Stimulated activated CD4-positive, alpha-beta T cell treated with anti-CD3 and anti-CD28 coated beads, Interleukin-12 subunit alpha, Interleukin-12 subunit beta, amount 100 ng/mL, for 24 hours (primary cell): Measurements from ENCODE around the gene CDH4.

Experiments
- DNase-seq, 2 experiments: peaks; one replicate each; pipeline ENCODE4 v3.0.0-alpha.2; 2020; ENCODE audit warnings: low read depth in 2 of 2

The CDH4 gene

GRCh38 chr20:61281286-61281795, 29.3 kb downstream of the CDH4 start:
- DNase-seq = no peak

GRCh38 chr20:61284752-61285151, 32.7 kb downstream of the CDH4 start:
- DNase-seq = no peak

GRCh38 chr20:61285152-61285645, 33.1 kb downstream of the CDH4 start:
- no peak for DNase-seq

- DNase-seq = no peak
Measured at GRCh38 chr20:61285691-61286090, 33.6 kb downstream of the CDH4 start.

- DNase-seq = no peak
Measured at GRCh38 chr20:61287583-61288275, 35.7 kb downstream of the CDH4 start.

GRCh38 chr20:61288331-61288784, 36.3 kb downstream of the CDH4 start:
- no peak for DNase-seq

- DNase-seq = no peak
Measured at GRCh38 chr20:61289166-61289565, 37.1 kb downstream of the CDH4 start.

- no peak for DNase-seq
Measured at GRCh38 chr20:61290721-61291120, 38.7 kb downstream of the CDH4 start.

- no peak for DNase-seq
Measured at GRCh38 chr20:61291166-61291829, 39.2 kb downstream of the CDH4 start.

- no peak for DNase-seq
Measured at GRCh38 chr20:61292391-61292790, 40.3 kb downstream of the CDH4 start.

GRCh38 chr20:61292821-61293612, 41.0 kb downstream of the CDH4 start:
- DNase-seq = no peak

- no peak for DNase-seq
Measured at GRCh38 chr20:61293951-61294350, 41.9 kb downstream of the CDH4 start.

- DNase-seq = no peak
Measured at GRCh38 chr20:61295249-61295648, 43.2 kb downstream of the CDH4 start.

- no peak for DNase-seq
Measured at GRCh38 chr20:61295682-61296628, 43.9 kb downstream of the CDH4 start.

- no peak for DNase-seq
Measured at GRCh38 chr20:61296629-61297019, 44.6 kb downstream of the CDH4 start.

GRCh38 chr20:61297491-61297890, 45.4 kb downstream of the CDH4 start:
- no peak for DNase-seq

- no peak for DNase-seq
Measured at GRCh38 chr20:61297986-61298385, 45.9 kb downstream of the CDH4 start.

GRCh38 chr20:61298661-61299060, 46.6 kb downstream of the CDH4 start:
- DNase-seq = no peak

- no peak for DNase-seq
Measured at GRCh38 chr20:61299104-61299503, 47.0 kb downstream of the CDH4 start.

GRCh38 chr20:61299618-61300017, 47.6 kb downstream of the CDH4 start:
- no peak for DNase-seq

- no peak for DNase-seq
Measured at GRCh38 chr20:61300293-61300692, 48.2 kb downstream of the CDH4 start.
